A549 (cell line): ENCODE data around the gene OR8G1. TPM values are rescaled to one million over a fixed set of nuclear protein-coding genes. Genes with fewer than 3 reads are reported as not detected.

Source experiments
- ATAC-seq, 2 experiments: fragments of 200-7000 bp in 1 of 2; fragments of >200 bp in 1 of 2; cut with Nextera tagmentation in 1 of 2; cut with Tn5 transposase in 1 of 2; 3 replicates each; pipeline versions ENCODE4 v1.8.0 to v1.9.1; 2018 to 2020; ENCODE audit warnings: mild to moderate bottlenecking in 1 of 2, moderate library complexity in 1 of 2
- CTCF ChIA-PET: fragments of 300-600 bp; sonication (Branson Sonifier 250); formaldehyde crosslinking; extraction: SDS; loops from one replicate; lab custom pipeline; 2021; ENCODE audit warnings: antibody characterized with exemption, inconsistent platforms; lab: Yijun Ruan, JAX
- POLR2A ChIA-PET: fragments of 350-600 bp; formaldehyde crosslinking; extraction: SDS; loops from one replicate; lab custom pipeline; 2021; ENCODE audit warnings: antibody characterized with exemption, inconsistent platforms; lab: Yijun Ruan, JAX
- DNase-seq, 2 experiments: peaks; one replicate each; pipeline versions ENCODE4 v3.0.0 to v3.0.0-alpha.2; 2011 to 2016; ENCODE audit warnings: low read depth in 1 of 2, low spot score in 1 of 2
- FAIRE-seq: peaks from 2 replicates; lab custom pipeline; 2011; peaks lifted over from hg19 to GRCh38; lab: Jason Lieb, UNC
- H3K27ac ChIP-seq, 2 experiments: fragments of >200 bp; sonication (Bioruptor Twin); formaldehyde crosslinking; 3 replicates each; pipeline ENCODE4 v1.5.1; 2016 to 2017
- H3K4me1 ChIP-seq: fragments of >200 bp; sonication (Bioruptor Twin); formaldehyde crosslinking; 3 replicates; pipeline ENCODE4 v1.6.1; 2016
- H3K4me2 ChIP-seq: fragments of >200 bp; sonication (Bioruptor Twin); formaldehyde crosslinking; 3 replicates; pipeline ENCODE4 v1.6.1; 2016
- H3K4me3 ChIP-seq: fragments of >200 bp; sonication (Bioruptor Twin); formaldehyde crosslinking; 3 replicates; pipeline ENCODE4 v1.5.1; 2016
- H3K9me3 ChIP-seq: fragments of >200 bp; sonication (Bioruptor Twin); formaldehyde crosslinking; 3 replicates; pipeline ENCODE4 v1.6.1; 2016
- CHD2 ChIP-seq: fragments of 150-350 bp; IDR thresholded peaks from 2 replicates; pipeline ENCODE4 v1.6.1; 2014; ENCODE audit warnings: low read length; ENCODE audit not compliant: partially characterized antibody
- CHD4 ChIP-seq: fragments of 200-600 bp; sonication (generic); IDR thresholded peaks from 2 replicates; pipeline ENCODE4 v1.6.1; 2016; ENCODE audit warnings: antibody characterized with exemption, mild to moderate bottlenecking, borderline replicate concordance
- EHF ChIP-seq: fragments of 250-450 bp; sonication (Bioruptor Pico); IDR thresholded peaks from 2 replicates; pipeline ENCODE4 v1.5.0; 2020; ENCODE audit warnings: mild to moderate bottlenecking
- EP300 ChIP-seq, 2 experiments: fragments of >200 bp; sonication (Bioruptor Twin); formaldehyde crosslinking; IDR thresholded peaks; 2 replicates in 1 of 2; 3 replicates in 1 of 2; pipeline ENCODE4 v1.6.1; 2016 to 2017
- FOSB ChIP-seq: fragments of 250-450 bp; sonication (Bioruptor Pico); IDR thresholded peaks from 2 replicates; pipeline ENCODE4 v1.5.0; 2020; ENCODE audit warnings: mild to moderate bottlenecking, moderate library complexity
- FOSL2 ChIP-seq, 2 experiments: fragments of 450-650 bp in 1 of 2; fragments of >200 bp in 1 of 2; sonication (Bioruptor Twin) in 1 of 2; formaldehyde crosslinking; IDR thresholded peaks; 2 replicates each; pipeline versions ENCODE4 v1.5.0 to v1.6.1; 2016 to 2020; ENCODE audit warnings: mild to moderate bottlenecking in 1 of 2, moderate library complexity in 1 of 2
- GATA3 ChIP-seq: IDR thresholded peaks from 2 replicates; pipeline ENCODE4 v1.6.1; 2012; ENCODE audit warnings: borderline replicate concordance
- HES2 ChIP-seq: fragments of >200 bp; sonication (Bioruptor Twin); formaldehyde crosslinking; IDR thresholded peaks from 2 replicates; pipeline ENCODE4 v1.6.1; 2016
- HOXB5 ChIP-seq: fragments of 250-450 bp; sonication (Bioruptor Pico); IDR thresholded peaks from 2 replicates; pipeline ENCODE4 v1.5.0; 2020; ENCODE audit warnings: mild to moderate bottlenecking, moderate library complexity
- NPAS2 ChIP-seq: fragments of 250-450 bp; sonication (Bioruptor Pico); IDR thresholded peaks from 2 replicates; pipeline ENCODE4 v1.8.0; 2022; ENCODE audit warnings: mild to moderate bottlenecking, moderate library complexity, borderline replicate concordance
- PHF8 ChIP-seq: fragments of 200-600 bp; sonication (generic); IDR thresholded peaks from 2 replicates; pipeline ENCODE4 v1.6.1; 2016; ENCODE audit warnings: low read depth, mild to moderate bottlenecking, antibody characterized with exemption, moderate library complexity, borderline replicate concordance
- RAD21 ChIP-seq, 2 experiments: fragments of >200 bp in 1 of 2; sonication (Bioruptor Twin) in 1 of 2; formaldehyde crosslinking in 1 of 2; IDR thresholded peaks in 1 of 2; conservative IDR thresholded peaks in 1 of 2; 2 replicates in 1 of 2; 3 replicates in 1 of 2; pipeline ENCODE4 v1.6.1; 2012 to 2018; ENCODE audit warnings: inconsistent platforms in 1 of 2
- RNF2 ChIP-seq: fragments of 200-600 bp; sonication (generic); IDR thresholded peaks from 2 replicates; pipeline ENCODE4 v1.6.1; 2016; ENCODE audit warnings: low read depth, mild to moderate bottlenecking, antibody characterized with exemption, moderate library complexity, borderline replicate concordance
- ZFP36 ChIP-seq: fragments of 450-650 bp; IDR thresholded peaks from 2 replicates; pipeline ENCODE4 v1.6.1; 2014; ENCODE audit warnings: borderline replicate concordance; ENCODE audit not compliant: partially characterized antibody
- WGBS: methylation state at CpG from one replicate; pipeline ENCODE4 v1.1.6; 2017; ENCODE audit errors: missing lambda C conversion rate; 5-methylcytosine and 5-hydroxymethylcytosine counted together
- polyA plus RNA-seq, 4 experiments: library from polyadenylated mRNA; depleted of rRNA in 3 of 4; stranded (reverse); fragments of >200 nt; fragmentation: RNase III in 1 of 4; extraction: RNeasy Plus Mini Kit Qiagen cat#74134 plus additional on column Dnase treatment in 1 of 4; gene quantifications; 2 replicates in 3 of 4; 3 replicates in 1 of 4; pipeline ENCODE4 v1.2.3, GENCODE V29; 2011 to 2017
- TF ChIP-seq, protein P1 (sequence below): fragments of 250-450 bp; sonication (Bioruptor Pico); IDR thresholded peaks from 2 replicates; pipeline ENCODE4 v1.5.0; 2020; ENCODE audit warnings: low read depth, mild to moderate bottlenecking, moderate library complexity
- TF ChIP-seq, protein P2 (sequence below): IDR thresholded peaks from 2 replicates; pipeline ENCODE4 v1.6.1; 2012

OR8G1 gene
- polyA plus RNA-seq, 2 of the 4 experiments (the other 2 are of a cell fraction) = not detected

- Histone ChIP-seq H3K4me3 (no peak overlapping the region), H3K27ac (no peak overlapping the region), H3K9me3 (no peaks in the 10 kb centered on the region), H3K4me2 (no peak overlapping the region), H3K4me1 (no peaks in the 10 kb centered on the region)
- FAIRE-seq = no peak
- ChIA-PET CTCF (no interaction called here), POLR2A (no interaction called here)
- 3% methylated on average over 3 of the region's 3 CpGs for WGBS
- DNase-seq = no peak
- no peak for TF ChIP-seq CHD4
- no peak for TF ChIP-seq EP300 (IDR thresholded peaks at IDR 0.05)
- TF ChIP-seq NPAS2 (CRISPR knock-in tag) = no peak
- TF ChIP-seq GATA3 = no peak
- TF ChIP-seq, protein P1, sequence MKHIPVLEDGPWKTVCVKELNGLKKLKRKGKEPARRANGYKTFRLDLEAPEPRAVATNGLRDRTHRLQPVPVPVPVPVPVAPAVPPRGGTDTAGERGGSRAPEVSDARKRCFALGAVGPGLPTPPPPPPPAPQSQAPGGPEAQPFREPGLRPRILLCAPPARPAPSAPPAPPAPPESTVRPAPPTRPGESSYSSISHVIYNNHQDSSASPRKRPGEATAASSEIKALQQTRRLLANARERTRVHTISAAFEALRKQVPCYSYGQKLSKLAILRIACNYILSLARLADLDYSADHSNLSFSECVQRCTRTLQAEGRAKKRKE (CRISPR knock-in tag) = no peak
- TF ChIP-seq PHF8 = no peak
- no peak for TF ChIP-seq EHF (CRISPR knock-in tag)
- no peak for TF ChIP-seq RNF2
- TF ChIP-seq FOSL2 (IDR thresholded peaks at IDR 0.05) = no peak
- no peak for TF ChIP-seq FOSL2 (CRISPR knock-in tag; IDR thresholded peaks at IDR 0.05)
- no peak for TF ChIP-seq HES2
- TF ChIP-seq, protein P2, sequence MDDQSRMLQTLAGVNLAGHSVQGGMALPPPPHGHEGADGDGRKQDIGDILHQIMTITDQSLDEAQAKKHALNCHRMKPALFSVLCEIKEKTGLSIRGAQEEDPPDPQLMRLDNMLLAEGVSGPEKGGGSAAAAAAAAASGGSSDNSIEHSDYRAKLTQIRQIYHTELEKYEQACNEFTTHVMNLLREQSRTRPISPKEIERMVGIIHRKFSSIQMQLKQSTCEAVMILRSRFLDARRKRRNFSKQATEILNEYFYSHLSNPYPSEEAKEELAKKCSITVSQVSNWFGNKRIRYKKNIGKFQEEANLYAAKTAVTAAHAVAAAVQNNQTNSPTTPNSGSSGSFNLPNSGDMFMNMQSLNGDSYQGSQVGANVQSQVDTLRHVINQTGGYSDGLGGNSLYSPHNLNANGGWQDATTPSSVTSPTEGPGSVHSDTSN = no peak
- TF ChIP-seq FOSB (CRISPR knock-in tag) = no peak
- no peak for TF ChIP-seq RAD21 (conservative IDR thresholded peaks at IDR 0.05 in 1 of 2, IDR thresholded peaks at IDR 0.05 in 1 of 2)
- TF ChIP-seq HOXB5 (CRISPR knock-in tag) = no peak
- TF ChIP-seq ZFP36 = no peak
- TF ChIP-seq CHD2 = no peak
- no peak for ATAC-seq
These were observed 61.6 kb downstream of the OR8G1 start for GRCh38 chr11:124302347-124303125.

Other genes with a start within 250 kb of the OR8G1 start
- not detected in 2 replicates for gene OR10G6, start 245.9 kb upstream of the OR8G1 start, polyA plus RNA-seq (2011; rRNA removed)
- gene OR10G6, start 245.9 kb upstream of the OR8G1 start, polyA plus RNA-seq (2017; fragmentation: RNase III; extraction: RNeasy Plus Mini Kit Qiagen cat#74134 plus additional on column Dnase treatment) = not detected in 3 replicates
- gene OR10G4, start 228.1 kb upstream of the OR8G1 start, polyA plus RNA-seq (2011; rRNA removed) = not detected in 2 replicates
- gene OR10G4, start 228.1 kb upstream of the OR8G1 start, polyA plus RNA-seq (2017; fragmentation: RNase III; extraction: RNeasy Plus Mini Kit Qiagen cat#74134 plus additional on column Dnase treatment) = not detected in 3 replicates
- not detected in 2 replicates for gene OR10G9, start 218.1 kb upstream of the OR8G1 start, polyA plus RNA-seq (2011; rRNA removed)
- gene OR10G9, start 218.1 kb upstream of the OR8G1 start, polyA plus RNA-seq (2017; fragmentation: RNase III; extraction: RNeasy Plus Mini Kit Qiagen cat#74134 plus additional on column Dnase treatment) = not detected in 3 replicates
- not detected in 2 replicates for gene OR10G8, start 214.3 kb upstream of the OR8G1 start, polyA plus RNA-seq (2011; rRNA removed)
- gene OR10G8, start 214.3 kb upstream of the OR8G1 start, polyA plus RNA-seq (2017; fragmentation: RNase III; extraction: RNeasy Plus Mini Kit Qiagen cat#74134 plus additional on column Dnase treatment) = not detected in 3 replicates
- gene OR10G7, start 199.8 kb upstream of the OR8G1 start, polyA plus RNA-seq (2011; rRNA removed) = not detected in 2 replicates
- not detected in 3 replicates for gene OR10G7, start 199.8 kb upstream of the OR8G1 start, polyA plus RNA-seq (2017; fragmentation: RNase III; extraction: RNeasy Plus Mini Kit Qiagen cat#74134 plus additional on column Dnase treatment)
- 1.5 TPM in 2 replicates for gene VWA5A, start 125.6 kb upstream of the OR8G1 start, polyA plus RNA-seq (2011; rRNA removed)
- gene VWA5A, start 125.6 kb upstream of the OR8G1 start, polyA plus RNA-seq (2017; fragmentation: RNase III; extraction: RNeasy Plus Mini Kit Qiagen cat#74134 plus additional on column Dnase treatment) = 0.12 to 0.24 TPM (median 0.18 TPM) in 3 replicates
- gene OR10D3, start 57.8 kb upstream of the OR8G1 start, polyA plus RNA-seq (2011; rRNA removed) = not detected in 2 replicates
- not detected in 3 replicates for gene OR10D3, start 57.8 kb upstream of the OR8G1 start, polyA plus RNA-seq (2017; fragmentation: RNase III; extraction: RNeasy Plus Mini Kit Qiagen cat#74134 plus additional on column Dnase treatment)
- gene OR8G5, start 15.3 kb downstream of the OR8G1 start, polyA plus RNA-seq (2011; rRNA removed) = not detected in 2 replicates
- not detected in 3 replicates for gene OR8G5, start 15.3 kb downstream of the OR8G1 start, polyA plus RNA-seq (2017; fragmentation: RNase III; extraction: RNeasy Plus Mini Kit Qiagen cat#74134 plus additional on column Dnase treatment)
- gene OR8D1, start 72.9 kb downstream of the OR8G1 start, polyA plus RNA-seq (2011; rRNA removed) = not detected in 2 replicates
- not detected in 3 replicates for gene OR8D1, start 72.9 kb downstream of the OR8G1 start, polyA plus RNA-seq (2017; fragmentation: RNase III; extraction: RNeasy Plus Mini Kit Qiagen cat#74134 plus additional on column Dnase treatment)
- not detected in 2 replicates for gene OR8D2, start 79.1 kb downstream of the OR8G1 start, polyA plus RNA-seq (2011; rRNA removed)
- not detected in 3 replicates for gene OR8D2, start 79.1 kb downstream of the OR8G1 start, polyA plus RNA-seq (2017; fragmentation: RNase III; extraction: RNeasy Plus Mini Kit Qiagen cat#74134 plus additional on column Dnase treatment)
- gene OR8B2, start 143.4 kb downstream of the OR8G1 start, polyA plus RNA-seq (2011; rRNA removed) = not detected in 2 replicates
- gene OR8B2, start 143.4 kb downstream of the OR8G1 start, polyA plus RNA-seq (2017; fragmentation: RNase III; extraction: RNeasy Plus Mini Kit Qiagen cat#74134 plus additional on column Dnase treatment) = not detected in 3 replicates
- gene OR8B3, start 157.9 kb downstream of the OR8G1 start, polyA plus RNA-seq (2011; rRNA removed) = not detected in 2 replicates
- not detected in 3 replicates for gene OR8B3, start 157.9 kb downstream of the OR8G1 start, polyA plus RNA-seq (2017; fragmentation: RNase III; extraction: RNeasy Plus Mini Kit Qiagen cat#74134 plus additional on column Dnase treatment)
- gene OR8B4, start 183.8 kb downstream of the OR8G1 start, polyA plus RNA-seq (2011; rRNA removed) = not detected in 2 replicates
- gene OR8B4, start 183.8 kb downstream of the OR8G1 start, polyA plus RNA-seq (2017; fragmentation: RNase III; extraction: RNeasy Plus Mini Kit Qiagen cat#74134 plus additional on column Dnase treatment) = not detected in 3 replicates
- gene OR8B8, start 204.6 kb downstream of the OR8G1 start, polyA plus RNA-seq (2011; rRNA removed) = not detected in 2 replicates
- gene OR8B8, start 204.6 kb downstream of the OR8G1 start, polyA plus RNA-seq (2017; fragmentation: RNase III; extraction: RNeasy Plus Mini Kit Qiagen cat#74134 plus additional on column Dnase treatment) = not detected in 3 replicates